ENCODE results near the gene ABCG2. TPM values are rescaled to one million over a fixed set of nuclear protein-coding genes. Genes with fewer than 3 reads are reported as not detected.
"Not testable (repeated sequence)": the region's sequence is repeated elsewhere in the genome, so short reads cannot be mapped to it uniquely, and the experiment has no call there.

The ABCG2 gene
- total RNA-seq, 1 donor from 2014 or later, result 11.9 TPM

GRCh38 chr4:88166608-88167007 lies 8.2 kb upstream of the ABCG2 start:
- DNase-seq (ENCODE audit: low read depth, low spot score), result no peak

GRCh38 chr4:88163336-88163735 lies 4.9 kb upstream of the ABCG2 start:
- DNase-seq (ENCODE audit: low read depth, low spot score), result no peak

- no peak for DNase-seq (ENCODE audit: low read depth, low spot score)
These were observed 4.2 kb upstream of the ABCG2 start for GRCh38 chr4:88162626-88163025.

- no peak for DNase-seq (ENCODE audit: low read depth, low spot score)
These were observed 838 bp upstream of the ABCG2 start for GRCh38 chr4:88159229-88159725.

GRCh38 chr4:88158038-88158488 lies 376 bp downstream of the ABCG2 start:
- no peak for DNase-seq (ENCODE audit: low read depth, low spot score)

GRCh38 chr4:88152331-88152730 lies 6.1 kb downstream of the ABCG2 start:
- DNase-seq (ENCODE audit: low read depth, low spot score), result not testable (repeated sequence)

- DNase-seq (ENCODE audit: low read depth, low spot score), result no peak
These were observed 9.9 kb downstream of the ABCG2 start for GRCh38 chr4:88148560-88148959.

GRCh38 chr4:88147799-88148217 lies 10.6 kb downstream of the ABCG2 start:
- DNase-seq (ENCODE audit: low read depth, low spot score), result no peak

- no peak for DNase-seq (ENCODE audit: low read depth, low spot score)
These were observed 11.5 kb downstream of the ABCG2 start for GRCh38 chr4:88146891-88147290.

- no peak for DNase-seq (ENCODE audit: low read depth, low spot score)
These were observed 13.6 kb downstream of the ABCG2 start for GRCh38 chr4:88144866-88145300.

GRCh38 chr4:88144048-88144447 lies 14.4 kb downstream of the ABCG2 start:
- DNase-seq (ENCODE audit: low read depth, low spot score), result no peak

GRCh38 chr4:88143504-88143903 lies 14.9 kb downstream of the ABCG2 start:
- DNase-seq (ENCODE audit: low read depth, low spot score), result no peak

GRCh38 chr4:88138561-88138960 lies 19.9 kb downstream of the ABCG2 start:
- DNase-seq (ENCODE audit: low read depth, low spot score), result peak; percentile 27

- no peak for DNase-seq (ENCODE audit: low read depth, low spot score)
These were observed 21.3 kb downstream of the ABCG2 start for GRCh38 chr4:88137112-88137511.

GRCh38 chr4:88136249-88136648 lies 22.2 kb downstream of the ABCG2 start:
- no peak for DNase-seq (ENCODE audit: low read depth, low spot score)

- DNase-seq (ENCODE audit: low read depth, low spot score), result no peak
These were observed 23.1 kb downstream of the ABCG2 start for GRCh38 chr4:88135356-88135663.

GRCh38 chr4:88134536-88135355 lies 23.7 kb downstream of the ABCG2 start:
- DNase-seq (ENCODE audit: low read depth, low spot score), result no peak

- DNase-seq (ENCODE audit: low read depth, low spot score), result no peak
These were observed 24.3 kb downstream of the ABCG2 start for GRCh38 chr4:88134111-88134510.

GRCh38 chr4:88130544-88131305 lies 27.7 kb downstream of the ABCG2 start:
- DNase-seq (ENCODE audit: low read depth, low spot score), result no peak

GRCh38 chr4:88130003-88130402 lies 28.4 kb downstream of the ABCG2 start:
- DNase-seq (ENCODE audit: low read depth, low spot score), result no peak

GRCh38 chr4:88122260-88122659 lies 36.2 kb downstream of the ABCG2 start:
- not testable (repeated sequence) for DNase-seq (ENCODE audit: low read depth, low spot score)

GRCh38 chr4:88119943-88120342 lies 38.5 kb downstream of the ABCG2 start:
- DNase-seq (ENCODE audit: low read depth, low spot score), result no peak

Measured in pulmonary artery endothelial cell (primary cell).